Sciatic nerve (tissue), 2 donors: ENCODE measurements around the gene MT3. TPM values are rescaled to one million over a fixed set of nuclear protein-coding genes. Genes with fewer than 3 reads are reported as not detected.
"Not testable (repeated sequence)": the region's sequence is repeated elsewhere in the genome, so short reads cannot be mapped to it uniquely, and the experiment has no call there.

ENCODE experiments used
- ATAC-seq: fragments of 200-7000 bp; cut with Tn5 transposase; one replicate; pipeline ENCODE4 v1.9.1; 2020; ENCODE audit warnings: mild to moderate bottlenecking, moderate library complexity
- DNase-seq: peaks from one replicate; pipeline ENCODE4 v3.0.0-alpha.2; 2020; ENCODE audit warnings: low spot score
- intact Hi-C: fragments of 100-400 bp; cut with DNase I; formaldehyde crosslinking; loops from one replicate; pipeline ENCODE4 v1.14.2; 2022
- total RNA-seq: library from RNA; stranded (reverse); fragmentation: NEBNext Ultra II Directional; extraction: Animal tissue kit (Norgen Biotek cat#: 25700); gene quantifications from one replicate; pipeline ENCODE4 v1.2.1, GENCODE V29; 2021
- donor health status: DM: no; HTN: no; CAD: no.
- donor health status: DM: no; HTN: no; CAD: no.

MT3 gene
- total RNA-seq, 1 donor from 2014 or later: 94.5 TPM

DNA sequence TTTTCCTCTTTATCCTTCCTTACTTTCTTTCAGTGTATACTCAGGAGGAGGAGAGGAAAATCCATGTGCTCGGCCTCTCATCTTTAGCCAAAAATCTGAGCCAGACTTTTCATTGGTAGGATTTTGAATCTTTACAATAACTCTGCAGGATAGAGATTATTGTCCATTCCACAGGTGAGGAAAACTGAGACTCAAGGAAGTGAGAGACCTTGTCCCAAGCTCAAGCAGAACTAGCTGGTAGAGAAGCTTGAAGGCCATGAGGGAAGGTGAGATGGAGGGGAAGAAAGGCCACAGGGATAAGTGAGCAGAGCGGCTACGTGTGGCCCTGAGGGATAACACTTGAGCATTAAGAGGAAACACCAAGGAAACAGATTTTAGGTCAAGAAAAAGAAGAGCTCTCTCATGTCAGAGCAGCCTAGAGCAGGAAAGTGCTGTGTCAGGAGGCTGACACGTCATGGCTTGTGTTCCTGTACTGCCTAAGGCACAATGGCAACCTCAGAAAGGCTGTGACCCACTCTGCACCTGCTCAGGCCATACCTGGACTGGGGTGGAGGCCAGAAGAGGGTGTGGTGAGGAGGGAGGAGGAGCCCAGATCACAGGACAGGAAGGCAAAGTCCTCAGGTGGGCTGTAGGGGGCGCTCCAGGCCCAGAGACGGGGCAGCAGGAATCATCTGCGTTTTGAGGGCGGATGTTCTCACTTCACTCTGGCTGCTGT is 12.6 kb upstream of the MT3 start:
- peak; percentile 90 for ATAC-seq
- DNase-seq: peak; percentile 83
- intact Hi-C loops: loop anchor here (10.0 kb wide), 1 partner anchor 128 kb away; no protein-coding TSS in a partner anchor

DNA sequence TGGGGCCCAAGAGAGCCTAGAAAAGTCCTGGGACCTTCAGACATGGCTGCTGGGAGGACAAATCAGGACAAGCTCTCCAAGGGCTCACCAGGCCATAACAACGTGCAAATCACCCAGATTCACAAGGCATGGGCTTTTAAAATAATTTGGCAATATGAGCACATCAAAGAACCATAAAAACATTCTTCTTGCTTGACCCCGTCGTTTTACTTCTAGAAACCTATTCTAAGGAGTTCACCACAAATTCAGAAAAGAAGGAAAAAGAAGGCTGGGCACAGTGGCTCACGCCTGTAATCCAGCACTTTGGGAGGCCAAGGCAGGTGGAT is 12.1 kb upstream of the MT3 start:
- intact Hi-C loops: loop anchor here (10.0 kb wide), 1 partner anchor 128 kb away; no protein-coding TSS in a partner anchor
- DNase-seq (no peak), ATAC-seq (no peak)

- DNase-seq (no peak), ATAC-seq (no peak)
- intact Hi-C loops: no loop called here
Measured at GRCh38 chr16:56580391-56581048, 8.8 kb upstream of the MT3 start.

- intact Hi-C loops, ATAC-seq, DNase-seq: not testable (repeated sequence)
Measured at GRCh38 chr16:56582911-56583310, 6.4 kb upstream of the MT3 start.

- intact Hi-C loops: no loop called here
- ATAC-seq: no peak
- DNase-seq: no peak
Measured at GRCh38 chr16:56583351-56584168, 5.8 kb upstream of the MT3 start.

DNA sequence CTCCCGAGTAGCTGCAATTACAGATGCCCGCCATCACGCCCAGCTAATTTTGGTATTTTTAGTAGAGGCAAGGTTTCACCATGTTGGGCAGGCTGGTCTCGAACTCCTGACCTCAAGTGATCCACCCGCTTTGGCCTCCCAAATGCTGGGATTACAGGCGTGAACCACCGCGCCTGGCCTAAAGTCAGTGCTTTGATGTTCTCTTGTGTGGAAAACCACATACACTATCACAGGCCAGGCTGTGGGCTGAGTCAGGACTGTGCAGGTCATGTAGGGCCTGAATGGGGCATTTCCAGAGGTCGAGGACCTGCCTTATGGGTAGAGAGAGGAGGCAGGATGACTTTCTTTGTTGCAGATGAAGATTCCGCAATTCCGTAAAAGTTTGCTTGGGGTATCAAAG is 5.1 kb upstream of the MT3 start:
- DNase-seq (no peak), ATAC-seq (no peak)
- intact Hi-C loops: no loop called here

DNA sequence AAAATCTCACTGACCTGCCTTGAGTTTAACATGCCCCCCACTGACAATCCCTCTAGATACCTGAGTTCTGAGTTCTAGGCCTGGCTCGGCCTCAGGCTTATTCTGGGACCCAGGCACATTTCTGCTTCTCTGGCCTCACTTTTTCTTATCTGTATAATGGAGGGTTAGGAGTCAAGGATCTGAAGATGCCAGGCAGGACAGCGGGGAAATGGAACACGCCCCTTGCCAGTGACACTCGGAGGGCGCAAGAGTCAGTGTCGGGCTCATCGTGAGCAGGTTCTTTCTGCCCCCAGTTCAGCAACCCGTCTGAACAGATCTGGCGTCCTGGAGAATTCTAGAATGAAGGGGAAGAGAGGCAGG is 567 bp upstream of the MT3 start:
- intact Hi-C loops: no loop called here
- ATAC-seq (no peak), DNase-seq (no peak)

DNA sequence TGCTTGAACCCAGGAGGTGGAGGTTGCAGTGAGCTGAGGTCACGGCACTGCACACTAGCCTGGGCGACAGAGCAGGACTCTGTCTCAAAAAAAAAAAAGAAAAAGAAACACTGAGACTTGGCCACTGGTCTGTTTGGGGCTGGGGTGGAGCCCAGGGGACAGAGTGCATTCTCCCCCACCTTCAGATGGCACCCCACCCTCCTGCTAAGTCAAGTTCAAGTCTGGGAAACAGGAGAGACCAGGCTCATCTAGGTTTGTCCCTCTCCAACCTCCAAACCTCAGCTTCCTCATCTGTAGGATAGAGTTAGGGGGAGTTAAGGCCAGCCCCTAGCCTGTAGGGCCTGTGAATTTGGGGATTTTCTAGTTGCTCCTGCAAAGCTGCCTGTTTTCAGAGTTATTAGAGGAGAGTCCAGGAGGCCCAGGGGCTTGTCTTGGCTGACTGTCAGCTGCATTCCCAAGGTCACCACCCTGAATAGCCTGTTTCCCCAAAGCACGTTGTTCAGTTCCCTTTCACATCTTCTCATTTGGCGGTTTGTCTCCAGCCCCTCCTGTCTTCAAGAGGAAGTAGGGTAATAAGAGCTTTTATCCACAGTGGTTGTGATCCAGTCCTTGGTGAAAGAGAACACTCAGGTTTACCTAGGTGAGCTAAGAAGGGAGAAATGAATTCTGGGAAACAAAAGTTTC is 2.2 kb downstream of the MT3 start:
- ATAC-seq (no peak), DNase-seq (no peak)
- intact Hi-C loops: no loop called here

- no peak for ATAC-seq
- intact Hi-C loops: no loop called here
- DNase-seq: no peak
Measured at GRCh38 chr16:56593573-56594291, 4.4 kb downstream of the MT3 start.

DNA sequence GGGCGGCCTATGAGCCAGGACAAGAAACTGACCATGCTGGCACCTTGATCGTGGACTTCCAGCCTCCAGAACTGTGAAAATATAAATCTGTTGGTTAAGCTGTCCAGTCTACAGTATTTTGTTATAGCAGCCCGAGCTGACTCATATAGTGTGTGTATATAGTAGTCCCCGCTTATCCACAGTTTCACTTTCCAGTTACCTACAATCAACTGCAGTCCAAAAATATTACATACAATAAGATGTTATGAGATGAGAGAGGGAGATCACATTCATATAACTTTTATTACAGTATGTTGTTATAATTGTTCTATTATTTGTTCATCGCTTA is 4.9 kb downstream of the MT3 start:
- DNase-seq (no peak), ATAC-seq (no peak)
- intact Hi-C loops: no loop called here

DNA sequence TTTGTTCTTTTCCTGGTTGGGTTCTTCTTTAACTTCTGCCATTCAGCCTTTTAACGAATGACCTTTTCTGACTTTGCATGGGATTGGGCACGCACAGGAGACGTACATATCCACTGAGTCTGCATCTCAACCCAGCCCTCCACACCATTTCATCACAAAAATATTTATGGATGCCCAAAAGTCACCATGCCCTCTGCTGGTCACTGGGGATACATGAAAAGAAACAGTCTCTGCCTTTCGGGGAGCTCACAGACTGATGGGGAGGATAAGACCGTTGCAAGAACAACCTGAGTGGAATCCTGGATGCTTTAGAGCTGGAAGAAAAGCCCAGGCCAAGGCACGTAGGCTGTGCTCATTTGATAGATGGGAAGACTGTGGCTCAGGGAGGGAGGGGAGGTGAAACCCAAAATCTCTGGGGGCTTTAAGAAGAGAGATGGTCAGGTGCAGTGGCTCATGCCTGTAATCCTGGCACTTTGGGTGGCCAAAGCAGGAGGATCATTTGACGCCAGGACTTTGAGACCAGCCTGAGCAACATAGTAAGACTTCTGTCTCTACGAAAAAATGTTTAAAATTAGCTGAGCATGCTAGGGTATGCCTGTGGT is 11.2 kb downstream of the MT3 start:
- ATAC-seq (peak; percentile 59), DNase-seq (no peak)
- intact Hi-C loops: loop anchor here (10.0 kb wide), 1 partner anchor 86 kb away; no protein-coding TSS in a partner anchor

DNA sequence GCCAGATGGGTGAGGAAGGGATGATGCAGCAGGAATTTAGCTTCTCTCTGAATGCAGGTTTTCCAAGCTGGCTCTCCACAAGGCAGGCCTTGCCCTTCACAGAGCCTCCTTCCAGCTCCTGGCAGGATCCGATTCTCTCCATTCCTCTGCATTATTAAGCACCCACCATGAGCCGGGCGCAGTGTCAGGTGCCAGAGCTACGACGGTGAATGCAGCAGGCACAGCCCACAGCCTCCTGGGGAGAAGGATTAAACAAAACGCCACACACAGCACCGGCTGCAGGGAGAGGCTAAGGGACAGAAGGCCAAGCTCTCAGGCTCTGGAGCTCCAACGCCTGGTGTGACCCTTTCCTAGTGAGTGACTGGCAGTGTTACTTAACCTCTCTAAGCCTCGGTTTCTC is 12.0 kb downstream of the MT3 start:
- intact Hi-C loops: loop anchor here (10.0 kb wide), 1 partner anchor 87 kb away; no protein-coding TSS in a partner anchor
- DNase-seq (no peak), ATAC-seq (no peak)

DNA sequence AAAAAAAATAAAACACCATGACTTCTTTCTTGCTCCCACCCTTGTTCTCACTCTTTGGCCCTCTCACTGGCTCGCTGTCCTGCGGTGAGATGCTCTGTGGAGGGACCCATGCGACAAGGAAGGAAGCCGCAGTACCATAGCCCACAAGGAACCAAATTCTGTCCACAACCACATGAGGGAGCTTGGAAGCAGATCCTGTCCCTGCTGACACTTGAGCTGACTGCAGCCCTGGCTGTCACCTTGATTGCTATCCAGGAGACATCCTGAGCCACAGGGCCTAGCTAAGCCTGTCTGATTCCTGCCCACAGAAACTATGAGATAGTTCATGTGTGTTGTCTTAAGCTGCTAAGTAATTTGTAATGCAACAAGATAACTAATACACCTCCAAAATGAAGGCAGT is 14.3 kb downstream of the MT3 start:
- ATAC-seq: no peak
- DNase-seq: no peak
- intact Hi-C loops: loop anchor here (10.0 kb wide), 1 partner anchor 89 kb away; no protein-coding TSS in a partner anchor

DNA sequence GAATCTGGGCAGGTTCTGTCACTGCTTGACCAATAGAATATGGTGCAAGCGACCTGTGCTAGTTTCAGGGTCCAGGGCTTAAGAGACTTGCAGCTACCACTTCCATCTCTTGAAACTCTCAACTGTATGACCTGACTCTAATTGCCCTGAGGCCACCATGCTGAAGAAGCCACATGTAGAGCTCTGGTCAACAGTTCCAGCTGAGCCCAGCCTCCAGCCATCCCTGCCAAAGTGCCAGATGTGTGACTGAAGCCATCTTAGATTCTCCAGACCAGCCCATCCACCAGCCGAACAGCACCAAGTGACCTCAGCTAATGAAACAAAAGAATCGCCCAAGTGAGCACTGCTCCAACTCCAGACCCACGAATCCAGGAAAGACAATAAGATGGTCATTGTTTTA is 15.6 kb downstream of the MT3 start:
- DNase-seq: no peak
- intact Hi-C loops: loop anchor here (10.0 kb wide), 1 partner anchor 90 kb away; no protein-coding TSS in a partner anchor
- no peak for ATAC-seq

DNA sequence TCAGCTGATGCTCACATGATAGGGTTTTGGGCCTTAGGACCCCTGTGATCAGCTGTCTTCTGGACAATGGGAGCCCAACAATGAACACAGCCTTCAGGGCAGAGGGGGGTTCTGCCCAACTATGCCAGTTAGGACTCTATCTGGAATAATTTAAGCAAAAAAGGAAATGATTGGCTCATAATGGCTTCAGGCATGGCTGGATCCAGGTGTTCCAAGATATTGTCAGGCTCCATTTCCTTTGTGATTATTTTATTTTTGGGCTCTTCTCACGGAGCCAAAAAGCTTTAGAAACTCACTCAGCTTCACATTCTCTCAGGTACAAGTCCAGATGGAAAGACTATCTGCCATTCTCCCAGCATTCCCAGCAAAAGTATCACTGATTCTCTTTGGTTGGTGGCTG is 16.1 kb downstream of the MT3 start:
- ATAC-seq (no peak), DNase-seq (no peak)
- intact Hi-C loops: loop anchor here (10.0 kb wide), 1 partner anchor 91 kb away; no protein-coding TSS in a partner anchor

DNA sequence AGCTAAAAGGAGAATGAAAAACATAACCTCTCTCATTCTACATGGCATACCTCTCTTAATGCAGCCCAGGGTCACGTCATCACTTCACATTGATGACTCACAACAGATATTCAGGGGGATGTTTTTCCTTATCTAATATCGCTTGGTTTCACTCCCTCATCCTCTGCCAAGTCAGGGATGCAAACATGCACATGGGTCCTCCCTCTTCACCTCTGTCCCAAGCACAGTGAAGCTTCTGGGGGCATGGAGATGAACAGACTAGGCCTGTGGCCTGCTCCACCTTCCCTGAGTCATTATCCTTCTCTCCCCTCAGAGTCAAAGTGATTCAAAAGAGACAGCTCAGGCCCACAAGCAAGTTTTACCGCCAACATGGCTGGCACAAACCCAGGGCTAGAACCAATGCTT is 16.7 kb downstream of the MT3 start:
- peak; percentile 17 for ATAC-seq
- DNase-seq: no peak
- intact Hi-C loops: loop anchor here (10.0 kb wide), 1 partner anchor 91 kb away; no protein-coding TSS in a partner anchor

- ATAC-seq (peak; percentile 26), DNase-seq (no peak)
- intact Hi-C loops: loop anchor here (10.0 kb wide), 1 partner anchor 92 kb away; no protein-coding TSS in a partner anchor
Measured at GRCh38 chr16:56606476-56607108, 17.3 kb downstream of the MT3 start.
